Parathyroid adenoma (tissue), 2 donors: ENCODE measurements around the gene RAD21L1.

Experiments used
- H2AFZ ChIP-seq: fragments of 300-600 bp; sonication (generic); one replicate; pipeline ENCODE4 v1.7.0; 2017; ENCODE audit warnings: antibody characterized with exemption, mild to moderate bottlenecking
- H3K27ac ChIP-seq: fragments of 300-600 bp; sonication (generic); one replicate; pipeline ENCODE4 v1.7.0; 2017
- H3K27me3 ChIP-seq: fragments of 300-600 bp; sonication (generic); one replicate; pipeline ENCODE4 v1.7.0; 2017; ENCODE audit warnings: low read length; ENCODE audit not compliant: control insufficient read depth, insufficient read depth
- H3K36me3 ChIP-seq: fragments of 300-600 bp; sonication (generic); one replicate; pipeline ENCODE4 v1.7.0; 2017; ENCODE audit warnings: low read length; ENCODE audit not compliant: control insufficient read depth, insufficient read depth
- H3K4me1 ChIP-seq: fragments of 300-600 bp; sonication (generic); one replicate; pipeline ENCODE4 v1.7.0; 2017; ENCODE audit warnings: control low read depth
- H3K4me2 ChIP-seq: fragments of 300-600 bp; sonication (generic); one replicate; pipeline ENCODE4 v1.7.0; 2017; ENCODE audit warnings: low read length
- H3K4me3 ChIP-seq: fragments of 300-600 bp; sonication (generic); one replicate; pipeline ENCODE4 v1.7.0; 2017; ENCODE audit warnings: low read depth, low read length
- H3K79me2 ChIP-seq: fragments of 300-600 bp; sonication (generic); one replicate; pipeline ENCODE4 v1.7.0; 2017; ENCODE audit warnings: control low read depth
- H3K9ac ChIP-seq: fragments of 300-600 bp; sonication (generic); one replicate; pipeline ENCODE4 v1.7.0; 2017; ENCODE audit warnings: mild to moderate bottlenecking
- H3K9me3 ChIP-seq: fragments of 300-600 bp; sonication (generic); one replicate; pipeline ENCODE4 v1.7.0; 2017; ENCODE audit warnings: low read length; ENCODE audit not compliant: control insufficient read depth
- TF ChIP-seq, protein P1 (sequence below): fragments of 300-600 bp; sonication (generic); IDR thresholded peaks from one replicate; pipeline ENCODE4 v1.7.0; 2017; ENCODE audit warnings: antibody characterized with exemption, mild to moderate bottlenecking
- donor health status: primary hyperparathyroidism.

Gene RAD21L1

DNA sequence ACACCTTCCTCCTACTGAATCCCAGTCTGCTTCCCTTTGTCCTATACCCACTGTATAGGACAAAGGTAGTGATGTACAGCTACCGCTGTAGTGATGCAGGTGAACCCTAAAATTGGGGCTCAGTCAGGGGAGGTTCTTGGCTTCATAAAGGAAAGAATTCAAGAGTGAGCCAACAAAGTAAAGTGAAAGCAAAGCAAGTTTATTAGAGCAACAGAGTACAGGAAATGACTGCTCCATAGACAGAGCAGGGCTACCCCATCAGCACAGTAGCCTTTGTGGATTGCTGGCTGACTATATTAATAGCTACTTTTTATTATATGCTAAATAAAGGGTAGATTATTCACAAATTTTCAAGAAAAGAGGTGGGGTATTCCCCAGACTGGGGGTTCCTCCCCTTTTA, 25.9 kb upstream of the RAD21L1 start:
- Histone ChIP-seq H2AFZ (no peak overlapping the region), H3K27ac (no peak overlapping the region), H3K4me1 (no peaks in the 10 kb centered on the region), H3K79me2 (no peaks in the 10 kb centered on the region), H3K9ac (no peak overlapping the region), H3K27me3 (no peaks in the 10 kb centered on the region), H3K4me3 (no peak overlapping the region), H3K36me3 (no peaks in the 10 kb centered on the region), H3K4me2 (no peak overlapping the region), H3K9me3 (no peaks in the 10 kb centered on the region)
- TF ChIP-seq, protein P1, sequence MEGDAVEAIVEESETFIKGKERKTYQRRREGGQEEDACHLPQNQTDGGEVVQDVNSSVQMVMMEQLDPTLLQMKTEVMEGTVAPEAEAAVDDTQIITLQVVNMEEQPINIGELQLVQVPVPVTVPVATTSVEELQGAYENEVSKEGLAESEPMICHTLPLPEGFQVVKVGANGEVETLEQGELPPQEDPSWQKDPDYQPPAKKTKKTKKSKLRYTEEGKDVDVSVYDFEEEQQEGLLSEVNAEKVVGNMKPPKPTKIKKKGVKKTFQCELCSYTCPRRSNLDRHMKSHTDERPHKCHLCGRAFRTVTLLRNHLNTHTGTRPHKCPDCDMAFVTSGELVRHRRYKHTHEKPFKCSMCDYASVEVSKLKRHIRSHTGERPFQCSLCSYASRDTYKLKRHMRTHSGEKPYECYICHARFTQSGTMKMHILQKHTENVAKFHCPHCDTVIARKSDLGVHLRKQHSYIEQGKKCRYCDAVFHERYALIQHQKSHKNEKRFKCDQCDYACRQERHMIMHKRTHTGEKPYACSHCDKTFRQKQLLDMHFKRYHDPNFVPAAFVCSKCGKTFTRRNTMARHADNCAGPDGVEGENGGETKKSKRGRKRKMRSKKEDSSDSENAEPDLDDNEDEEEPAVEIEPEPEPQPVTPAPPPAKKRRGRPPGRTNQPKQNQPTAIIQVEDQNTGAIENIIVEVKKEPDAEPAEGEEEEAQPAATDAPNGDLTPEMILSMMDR, result no peak

GRCh38 chr20:1202762-1203504, 22.9 kb upstream of the RAD21L1 start, which contains the start of gene C20orf202:
TSS of gene C20orf202 (plus strand) at chr20:1203454. CDS start at chr20:1203586, 132 bp downstream.
- H3K9ac ChIP-seq, result no peak within 1 kb of the TSS
- H2AFZ ChIP-seq, result no peak within 1 kb of the TSS
- H3K9me3 ChIP-seq, result no peaks in the 10 kb centered on the region
- TF ChIP-seq, protein P1, result no peak
- H3K27me3 ChIP-seq, result no peaks in the 10 kb centered on the region
- no peak within 1 kb of the TSS for H3K4me3 ChIP-seq
- H3K4me2 ChIP-seq, result no peak within 1 kb of the TSS
- H3K27ac ChIP-seq, result no peak within 1 kb of the TSS
- H3K79me2 ChIP-seq, result no peaks in the 10 kb centered on the region
- H3K4me1 ChIP-seq, result no peaks in the 10 kb centered on the region
- no peaks in the 10 kb centered on the region for H3K36me3 ChIP-seq

GRCh38 chr20:1203630-1204029, 22.2 kb upstream of the RAD21L1 start:
- Histone ChIP-seq H3K27me3 (no peaks in the 10 kb centered on the region), H3K9ac (no peak overlapping the region), H3K36me3 (no peaks in the 10 kb centered on the region), H3K9me3 (no peaks in the 10 kb centered on the region), H3K79me2 (no peaks in the 10 kb centered on the region), H3K4me1 (no peaks in the 10 kb centered on the region), H3K27ac (no peak overlapping the region), H3K4me3 (no peak overlapping the region), H2AFZ (no peak overlapping the region), H3K4me2 (no peak overlapping the region)
- TF ChIP-seq, protein P1, result no peak

- no peak overlapping the region for H3K9ac ChIP-seq
- no peaks in the 10 kb centered on the region for H3K4me1 ChIP-seq
- H3K27me3 ChIP-seq, result no peaks in the 10 kb centered on the region
- no peak overlapping the region for H3K4me3 ChIP-seq
- no peak overlapping the region for H3K4me2 ChIP-seq
- TF ChIP-seq, protein P1, result no peak
- H3K9me3 ChIP-seq, result no peaks in the 10 kb centered on the region
- no peaks in the 10 kb centered on the region for H3K79me2 ChIP-seq
- no peaks in the 10 kb centered on the region for H3K36me3 ChIP-seq
- no peak overlapping the region for H2AFZ ChIP-seq
- no peak overlapping the region for H3K27ac ChIP-seq
Observed at GRCh38 chr20:1204113-1204512, 21.7 kb upstream of the RAD21L1 start.

GRCh38 chr20:1204576-1204975, 21.3 kb upstream of the RAD21L1 start:
- no peaks in the 10 kb centered on the region for H3K36me3 ChIP-seq
- H3K4me2 ChIP-seq, result no peak overlapping the region
- H3K4me1 ChIP-seq, result no peaks in the 10 kb centered on the region
- H3K27me3 ChIP-seq, result no peaks in the 10 kb centered on the region
- H3K27ac ChIP-seq, result no peak overlapping the region
- TF ChIP-seq, protein P1, result no peak
- H2AFZ ChIP-seq, result no peak overlapping the region
- H3K9me3 ChIP-seq, result no peaks in the 10 kb centered on the region
- no peak overlapping the region for H3K4me3 ChIP-seq
- H3K79me2 ChIP-seq, result no peaks in the 10 kb centered on the region
- H3K9ac ChIP-seq, result no peak overlapping the region
